Activated CD4-positive, alpha-beta memory T cell treated with anti-CD3 and anti-CD28 coated beads for 36 hours (primary cell): ENCODE results near the gene NECTIN2. TPM values are rescaled to one million over a fixed set of nuclear protein-coding genes. Genes with fewer than 3 reads are reported as not detected.
A peak's percentile ranks its signal among the peaks of the same experiment; 100 is the strongest.

Source experiments
- CTCF ChIA-PET: fragments of 350-600 bp; sonication (Branson Sonifier 250); formaldehyde crosslinking; loops from one replicate; lab custom pipeline; 2021; ENCODE audit warnings: antibody characterized with exemption, inconsistent platforms; lab: Charles Lee
- POLR2A ChIA-PET: fragments of 350-600 bp; sonication (Branson Sonifier 250); formaldehyde crosslinking; loops from one replicate; lab custom pipeline; 2021; ENCODE audit warnings: antibody characterized with exemption; lab: Charles Lee
- DNase-seq: peaks from one replicate; pipeline ENCODE4 v3.0.0-alpha.2; 2020
- H3K27ac Mint-ChIP-seq: one replicate; pipeline ENCODE4 v1.8.0; 2021; ENCODE audit warnings: mixed read lengths
- H3K27me3 Mint-ChIP-seq: one replicate; pipeline ENCODE4 v1.8.0; 2021; ENCODE audit warnings: mixed read lengths
- H3K36me3 Mint-ChIP-seq: one replicate; pipeline ENCODE4 v1.8.0; 2021; ENCODE audit warnings: mixed read lengths
- H3K4me1 Mint-ChIP-seq: one replicate; pipeline ENCODE4 v1.8.0; 2021; ENCODE audit warnings: low read depth, mixed read lengths
- H3K4me3 Mint-ChIP-seq: one replicate; pipeline ENCODE4 v1.8.0; 2021; ENCODE audit warnings: mild to moderate bottlenecking, mixed read lengths
- H3K9me3 Mint-ChIP-seq: one replicate; pipeline ENCODE4 v1.8.0; 2021; ENCODE audit warnings: mixed read lengths
- intact Hi-C: fragments of 100-400 bp; cut with micrococcal nuclease; formaldehyde crosslinking; loops from one replicate; pipeline ENCODE4 v1.15.1; 2023
- total RNA-seq, 2 experiments: library from RNA; stranded (reverse); gene quantifications; one replicate each; pipeline ENCODE4 v1.2.3, GENCODE V29; 2021

NECTIN2 gene
- total RNA-seq: 1 to 10 TPM in 1 of 2 experiments, under 1 TPM in 1; 0.71 to 1.9 TPM

DNA sequence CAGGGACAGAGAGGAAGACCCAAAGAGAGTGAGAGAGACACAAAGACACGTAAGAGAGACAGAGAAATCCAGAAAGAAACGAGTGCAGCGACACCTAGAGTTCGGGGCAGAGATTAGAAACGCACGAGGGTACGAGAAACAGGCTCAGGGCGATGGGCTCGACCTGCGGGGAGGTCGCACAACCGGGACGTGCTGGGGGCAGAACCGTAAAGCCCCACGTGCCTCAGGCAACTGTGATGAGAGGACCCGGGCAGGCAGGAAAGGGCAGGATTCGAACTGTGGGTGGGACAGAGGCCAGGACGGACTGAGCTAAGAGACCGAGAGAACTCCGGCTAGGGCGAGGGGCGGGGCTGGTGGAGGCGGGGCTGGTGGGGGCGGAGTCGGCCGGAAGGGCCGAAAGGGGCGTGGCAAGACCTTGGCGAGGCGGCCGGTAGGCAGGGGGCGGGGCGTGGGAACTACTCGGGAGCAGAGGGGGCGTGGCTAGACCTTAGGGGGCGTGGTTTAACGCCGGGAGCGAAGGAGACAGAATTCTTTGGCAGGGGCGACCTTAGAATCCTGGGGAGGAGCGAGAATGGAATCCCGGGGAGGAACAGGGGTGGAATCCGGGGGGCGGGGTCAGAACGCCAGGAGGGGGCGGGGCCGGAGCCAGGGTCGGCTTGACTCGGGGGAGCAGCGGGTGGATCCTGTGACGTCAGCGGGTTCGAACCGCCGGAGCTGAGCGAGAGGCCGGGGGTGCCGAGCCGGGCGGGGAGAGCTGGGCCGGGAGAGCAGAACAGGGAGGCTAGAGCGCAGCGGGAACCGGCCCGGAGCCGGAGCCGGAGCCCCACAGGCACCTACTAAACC lies at the start of gene NECTIN2:
Gene NECTIN2 (plus strand): TSS at position 686 of the 843 bp plus-strand sequence. CDS start 229 bp downstream, outside the sequence.
- peak within 1 kb of the TSS; percentile 24 for H3K27ac Mint-ChIP-seq
- H3K36me3 Mint-ChIP-seq: no peaks in the 10 kb centered on the region
- H3K9me3 Mint-ChIP-seq: no peaks in the 10 kb centered on the region
- H3K4me3 Mint-ChIP-seq: peak within 1 kb of the TSS; percentile 81
- intact Hi-C loops: loop anchor here (1.0 to 10.0 kb wide), 7 partner anchors 44 to 191 kb away; no protein-coding TSS in a partner anchor
- H3K27me3 Mint-ChIP-seq: peaks cover 11% of the 10 kb centered on the region
- peaks cover 26% of the 10 kb centered on the region for H3K4me1 Mint-ChIP-seq
- POLR2A ChIA-PET: no interaction called here
- CTCF ChIA-PET: interaction anchor here (0.6 to 2.2 kb wide), 12 partner anchors 14 to 157 kb away, joined by 3 to 15 read pairs (median 5); no protein-coding TSS in a partner anchor
- peak; percentile 96 for DNase-seq

DNA sequence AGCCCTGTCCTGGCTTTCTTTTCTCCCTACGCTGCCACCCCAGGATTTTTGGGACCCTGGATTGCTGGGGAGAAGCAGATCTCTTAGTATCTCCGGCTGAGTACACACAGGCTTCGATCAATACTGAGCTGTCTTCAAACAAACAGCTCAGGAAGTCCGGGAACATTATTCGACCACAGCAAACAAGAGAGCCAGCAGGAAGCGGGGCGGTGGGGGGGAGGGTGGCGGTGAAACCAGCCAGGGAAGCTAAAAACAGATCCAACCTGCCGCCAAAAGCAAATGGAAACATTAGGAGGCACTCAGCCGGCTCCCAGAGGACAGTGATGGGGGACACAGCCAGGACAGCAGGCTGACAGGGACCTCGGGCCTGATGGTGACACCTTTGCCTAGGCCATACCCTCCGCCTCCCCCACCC lies 49.4 kb upstream of the NECTIN2 start:
- DNase-seq: peak; percentile 23

DNA sequence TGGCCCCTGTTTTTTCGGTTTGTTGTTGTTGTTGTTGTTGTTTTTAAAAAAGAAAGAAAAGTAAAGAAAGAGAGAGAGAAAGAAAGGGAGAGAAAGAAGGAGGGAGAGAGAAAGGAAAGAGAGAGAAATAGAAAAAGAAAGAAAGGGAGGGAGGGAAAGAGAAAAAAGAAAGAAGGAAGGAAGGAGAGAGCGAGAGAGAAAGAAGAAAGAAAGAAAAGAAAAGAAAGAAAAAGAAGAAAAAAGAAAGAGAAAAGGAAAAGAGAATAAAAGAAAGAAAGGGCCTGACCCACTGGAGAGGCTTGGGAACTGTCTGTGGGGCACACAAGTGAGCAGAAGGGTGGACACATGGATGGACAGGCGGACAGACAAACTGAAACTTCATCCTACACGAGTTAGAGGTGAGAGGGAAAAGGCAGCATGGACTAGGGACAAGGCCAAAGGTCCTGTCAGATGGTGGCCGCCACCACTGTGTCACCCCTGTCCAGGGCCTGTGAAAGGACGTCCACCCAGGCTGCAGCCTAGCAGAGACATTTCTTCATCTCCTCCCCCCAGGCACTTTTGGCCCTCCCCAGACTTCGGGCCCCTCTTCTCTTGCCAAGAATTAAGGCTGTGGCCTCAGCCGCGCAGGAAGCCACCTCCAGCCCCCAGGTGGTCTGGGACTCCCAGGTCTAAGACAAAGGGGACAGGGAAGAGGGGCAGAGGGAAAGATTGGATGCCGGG lies 46.3 kb upstream of the NECTIN2 start:
- CTCF ChIA-PET: interaction anchor here (1.8 to 2.2 kb wide), 2 partner anchors 15 to 146 kb away, joined by 4 to 9 read pairs; no protein-coding TSS in a partner anchor
- no peak overlapping the region for H3K27ac Mint-ChIP-seq
- peaks cover 4% of the 10 kb centered on the region for H3K9me3 Mint-ChIP-seq
- H3K36me3 Mint-ChIP-seq: no peaks in the 10 kb centered on the region
- DNase-seq: no peak
- POLR2A ChIA-PET: no interaction called here
- peaks cover 14% of the 10 kb centered on the region for H3K4me1 Mint-ChIP-seq
- no peaks in the 10 kb centered on the region for H3K27me3 Mint-ChIP-seq
- no peak overlapping the region for H3K4me3 Mint-ChIP-seq
- intact Hi-C loops: loop anchor here (1.0 kb wide), 1 partner anchor 46 kb away; no protein-coding TSS in a partner anchor

More for the DNA sequence above, 49.4 kb upstream of the NECTIN2 start:
- Mint-ChIP-seq H3K27me3 (no peaks in the 10 kb centered on the region), H3K9me3 (no peaks in the 10 kb centered on the region), H3K4me1 (peaks cover 14% of the 10 kb centered on the region), H3K36me3 (no peaks in the 10 kb centered on the region), H3K27ac (no peak overlapping the region), H3K4me3 (no peak overlapping the region)
- ChIA-PET CTCF (interaction anchor here (1.4 kb wide), 1 partner anchor 13 kb away, joined by 8 read pairs; no protein-coding TSS in a partner anchor), POLR2A (no interaction called here)
- intact Hi-C loops: no loop called here

DNA sequence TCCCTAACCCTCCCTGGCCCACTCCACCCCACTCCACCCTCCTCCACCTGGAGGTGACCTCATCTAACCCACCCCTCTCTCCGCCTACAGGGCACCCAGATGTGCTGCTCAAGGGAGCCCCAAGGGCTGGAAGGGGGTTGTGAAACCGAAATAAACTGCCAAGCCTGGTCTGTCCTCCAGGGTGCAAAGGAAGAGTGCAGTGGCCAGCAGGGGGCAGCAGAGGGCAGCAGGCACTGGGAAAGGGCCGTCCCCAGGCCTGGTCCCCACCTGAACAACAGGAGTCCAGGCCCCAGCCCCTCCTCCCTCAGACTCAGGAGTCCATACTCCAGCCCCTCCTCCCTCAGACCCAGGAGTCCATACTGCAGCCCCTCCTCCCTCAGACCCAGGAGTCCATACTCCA lies 45.6 kb upstream of the NECTIN2 start:
- peak; percentile 88 for DNase-seq
- ChIA-PET CTCF (no interaction called here), POLR2A (no interaction called here)
- H3K4me1 Mint-ChIP-seq: peaks cover 14% of the 10 kb centered on the region
- H3K27me3 Mint-ChIP-seq: no peaks in the 10 kb centered on the region
- H3K36me3 Mint-ChIP-seq: no peaks in the 10 kb centered on the region
- H3K27ac Mint-ChIP-seq: no peak overlapping the region
- no peak overlapping the region for H3K4me3 Mint-ChIP-seq
- H3K9me3 Mint-ChIP-seq: peaks cover 4% of the 10 kb centered on the region
- intact Hi-C loops: loop anchor here (1.0 kb wide), 1 partner anchor 45 kb away; no protein-coding TSS in a partner anchor

DNA sequence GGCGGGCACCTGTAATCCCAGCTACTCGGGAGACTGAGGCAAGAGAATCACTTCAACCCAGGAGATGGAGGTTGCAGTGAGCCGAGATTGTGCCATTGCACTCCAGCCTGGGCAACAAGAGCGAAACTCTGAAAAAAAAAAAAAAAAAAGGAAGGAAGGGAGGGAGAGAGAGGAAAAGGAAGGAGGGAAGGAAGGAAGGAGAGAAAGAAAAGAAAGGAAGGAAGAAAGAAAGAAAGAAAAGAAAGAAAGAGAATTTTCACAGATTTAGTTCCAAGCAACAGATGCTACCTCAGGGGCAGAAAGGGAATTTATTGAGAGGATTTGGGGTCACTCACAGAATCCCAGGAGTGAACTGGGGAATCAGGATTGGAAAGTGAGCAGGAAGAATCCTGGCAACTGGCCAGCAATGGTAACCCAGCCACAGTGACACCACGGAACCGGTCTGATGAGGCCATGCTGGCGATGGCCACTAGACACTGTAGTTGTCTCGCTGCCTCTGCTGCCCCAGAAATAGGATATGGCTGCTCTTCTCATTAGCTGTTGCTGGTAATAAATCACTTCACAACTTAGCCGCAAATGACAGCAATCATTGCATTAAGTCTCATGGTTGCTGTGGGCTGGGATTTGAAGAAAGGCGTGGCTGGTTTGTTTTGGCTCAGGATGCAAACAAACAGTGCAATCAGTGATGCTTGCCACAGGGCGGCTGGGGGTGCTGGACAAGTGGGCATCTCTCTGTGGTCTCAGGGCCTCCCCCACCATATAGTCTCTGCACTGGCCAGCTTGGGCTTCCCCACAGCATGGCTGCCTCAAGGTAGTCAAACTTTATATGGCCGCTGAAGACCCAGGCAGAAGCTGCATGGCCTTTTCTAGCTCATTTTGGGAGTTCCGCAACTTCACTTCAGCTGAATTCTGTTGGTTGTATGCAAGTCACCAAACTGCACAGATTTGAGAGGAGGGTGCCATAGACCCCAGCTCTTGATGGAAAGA lies 42.4 kb upstream of the NECTIN2 start:
- no peak overlapping the region for H3K27ac Mint-ChIP-seq
- intact Hi-C loops: no loop called here
- ChIA-PET POLR2A (no interaction called here), CTCF (interaction anchor here (0.6 to 2.8 kb wide), 5 partner anchors 19 to 1082 kb away, joined by 4 to 10 read pairs (median 4); partner anchors contain the start of gene NECTIN2)
- peaks cover 6% of the 10 kb centered on the region for H3K27me3 Mint-ChIP-seq
- H3K9me3 Mint-ChIP-seq: peaks cover 4% of the 10 kb centered on the region
- no peaks in the 10 kb centered on the region for H3K4me1 Mint-ChIP-seq
- no peaks in the 10 kb centered on the region for H3K36me3 Mint-ChIP-seq
- H3K4me3 Mint-ChIP-seq: no peak overlapping the region
- no peak for DNase-seq

DNA sequence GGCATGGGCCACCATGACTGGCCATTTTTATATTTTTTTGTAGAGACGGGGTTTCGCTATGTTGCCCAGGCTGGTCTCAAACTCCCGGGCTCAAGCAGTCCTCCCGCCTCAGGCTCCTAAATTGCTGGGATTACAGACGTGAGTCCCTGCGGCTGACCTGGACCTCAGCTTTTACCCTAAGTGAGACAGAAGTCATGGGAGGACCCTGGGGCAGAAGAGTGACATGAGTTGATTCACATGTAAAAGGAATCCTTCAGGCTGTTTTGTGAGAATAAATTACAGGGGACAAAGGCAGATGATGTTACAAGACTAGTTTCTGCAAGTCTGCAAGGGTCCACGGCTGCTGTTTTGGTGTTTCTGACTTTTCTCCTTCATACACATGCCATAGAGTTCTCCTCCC lies 39.8 kb upstream of the NECTIN2 start:
- Mint-ChIP-seq H3K27ac (no peak overlapping the region), H3K4me1 (peaks cover 3% of the 10 kb centered on the region), H3K4me3 (no peak overlapping the region), H3K36me3 (no peaks in the 10 kb centered on the region), H3K9me3 (peaks cover 4% of the 10 kb centered on the region), H3K27me3 (peaks cover 15% of the 10 kb centered on the region)
- intact Hi-C loops: no loop called here
- POLR2A ChIA-PET: no interaction called here
- CTCF ChIA-PET: interaction anchor here (1.0 to 2.8 kb wide), 3 partner anchors 22 to 82 kb away, joined by 4 to 10 read pairs (median 8); no protein-coding TSS in a partner anchor
- DNase-seq: no peak

DNA sequence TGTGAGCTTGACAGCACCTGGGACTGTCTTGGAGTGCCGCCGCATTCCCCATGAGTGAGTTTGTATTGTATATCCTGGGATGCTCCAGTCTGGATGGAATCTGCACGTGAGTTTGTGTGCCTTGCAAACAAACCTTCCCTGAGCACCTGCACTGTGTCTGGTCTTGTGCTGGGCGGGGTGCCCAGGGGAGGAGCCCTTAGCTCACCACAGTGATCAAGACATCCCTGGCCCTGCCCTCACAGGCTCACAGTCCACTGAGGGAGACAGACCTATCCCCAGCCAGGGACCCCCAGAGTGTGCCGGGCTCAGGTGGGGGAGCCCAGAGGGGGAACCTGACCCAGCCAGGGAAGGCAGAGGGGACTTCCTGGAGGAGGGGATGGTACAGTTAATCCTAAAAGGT lies 38.9 kb upstream of the NECTIN2 start:
- no peak for DNase-seq
- ChIA-PET CTCF (interaction anchor here (1.2 to 1.5 kb wide), 4 partner anchors 23 to 83 kb away, joined by 3 to 8 read pairs (median 4); no protein-coding TSS in a partner anchor), POLR2A (no interaction called here)
- no peak overlapping the region for H3K4me3 Mint-ChIP-seq
- H3K9me3 Mint-ChIP-seq: peaks cover 4% of the 10 kb centered on the region
- H3K27ac Mint-ChIP-seq: no peak overlapping the region
- no peaks in the 10 kb centered on the region for H3K36me3 Mint-ChIP-seq
- peaks cover 17% of the 10 kb centered on the region for H3K27me3 Mint-ChIP-seq
- peaks cover 3% of the 10 kb centered on the region for H3K4me1 Mint-ChIP-seq
- intact Hi-C loops: no loop called here

DNA sequence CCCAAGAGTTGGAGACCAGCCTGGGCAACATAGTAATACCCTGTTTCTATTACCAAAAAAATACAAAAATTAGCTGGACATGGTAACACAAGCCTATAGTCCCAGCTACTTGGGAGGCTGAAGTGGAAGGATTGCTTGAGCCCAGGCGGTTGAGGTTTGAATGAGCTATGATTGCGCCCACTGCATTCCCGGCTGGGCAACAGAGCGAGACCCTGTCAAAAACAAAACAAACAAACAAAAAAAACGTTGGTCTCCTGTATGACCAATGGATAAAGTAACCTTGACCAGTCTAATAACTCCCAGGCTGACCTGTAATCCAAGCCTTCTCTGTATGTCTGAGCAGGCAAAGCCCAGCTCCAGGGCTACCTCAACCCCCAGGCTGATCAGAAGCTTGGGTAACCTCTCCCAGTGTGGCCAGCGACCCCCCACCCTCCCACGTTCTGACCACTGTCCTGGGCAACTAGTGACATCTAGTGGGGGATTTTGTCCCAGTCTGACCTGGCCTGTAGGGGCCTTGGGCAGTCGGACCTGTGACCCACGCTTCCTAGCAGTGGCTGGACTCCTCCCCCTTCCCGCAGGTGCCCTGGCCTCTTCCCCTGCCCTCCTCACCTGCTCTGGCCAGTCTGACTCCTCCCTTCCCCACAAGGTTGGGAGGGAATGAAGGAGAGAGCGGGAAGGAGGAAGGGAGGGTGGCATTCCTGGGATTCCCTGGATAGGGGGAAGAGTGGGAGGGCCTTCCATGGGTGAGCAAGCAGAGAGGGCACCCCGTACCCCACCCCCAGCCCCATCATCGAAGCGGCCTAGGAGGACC lies 38.2 kb upstream of the NECTIN2 start:
- no peak overlapping the region for H3K4me3 Mint-ChIP-seq
- H3K27me3 Mint-ChIP-seq: peaks cover 17% of the 10 kb centered on the region
- no peak overlapping the region for H3K27ac Mint-ChIP-seq
- no peak for DNase-seq
- intact Hi-C loops: no loop called here
- POLR2A ChIA-PET: no interaction called here
- H3K9me3 Mint-ChIP-seq: peaks cover 4% of the 10 kb centered on the region
- no peaks in the 10 kb centered on the region for H3K36me3 Mint-ChIP-seq
- CTCF ChIA-PET: interaction anchor here (1.2 to 1.5 kb wide), 5 partner anchors 24 to 84 kb away, joined by 3 to 8 read pairs (median 4); no protein-coding TSS in a partner anchor
- peaks cover 3% of the 10 kb centered on the region for H3K4me1 Mint-ChIP-seq

DNA sequence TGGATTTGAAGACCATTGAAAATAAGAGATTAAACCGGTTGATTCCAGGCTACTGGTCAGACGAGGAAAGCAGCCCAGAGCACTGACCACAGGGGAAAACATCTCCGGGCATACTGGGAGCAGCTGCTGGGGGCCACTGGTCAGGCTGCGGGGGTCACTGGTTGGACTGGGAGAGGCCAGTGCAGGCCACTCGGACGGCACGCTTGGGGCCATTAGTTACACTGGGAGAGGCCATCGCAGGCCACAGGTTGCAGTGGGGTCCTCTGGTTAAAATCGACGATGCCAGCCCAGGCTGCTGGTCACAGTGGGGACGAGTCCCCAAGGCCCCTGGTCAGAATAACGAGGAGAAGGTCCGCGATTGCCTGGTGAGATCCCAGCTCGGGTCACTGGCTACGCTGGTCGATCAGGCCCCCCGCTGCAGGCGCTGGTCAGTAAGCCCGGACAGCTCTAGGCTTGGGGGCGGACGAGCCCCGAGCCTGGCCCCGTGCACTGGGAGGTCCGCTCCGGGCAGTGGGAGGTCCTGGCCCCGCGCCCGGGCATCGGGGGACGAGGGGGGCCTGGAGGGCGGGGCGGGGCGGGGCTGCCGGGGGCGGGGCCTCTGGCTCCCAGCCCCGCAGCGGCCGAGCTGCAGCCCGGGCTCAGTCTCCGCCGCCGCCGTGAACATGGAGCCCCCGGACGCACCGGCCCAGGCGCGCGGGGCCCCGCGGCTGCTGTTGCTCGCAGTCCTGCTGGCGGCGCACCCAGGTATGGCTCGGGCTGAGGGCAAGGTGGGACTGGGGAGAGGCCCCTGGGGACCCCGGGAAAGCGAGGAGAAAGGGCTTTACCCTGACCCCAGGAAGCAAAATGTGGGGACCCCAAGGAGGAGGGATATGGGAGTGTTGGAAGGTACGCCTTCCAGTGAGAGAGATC lies 37.4 kb upstream of the NECTIN2 start, which contains the start of gene BCAM:
Gene BCAM (plus strand): TSS at position 641 of the 909 bp plus-strand sequence. CDS start 22 bp downstream, at position 663.
- intact Hi-C loops: no loop called here
- DNase-seq: no peak
- peaks cover 4% of the 10 kb centered on the region for H3K9me3 Mint-ChIP-seq
- ChIA-PET POLR2A (no interaction called here), CTCF (interaction anchor here (1.0 to 1.5 kb wide), 4 partner anchors 24 to 85 kb away, joined by 3 to 4 read pairs (median 3); no protein-coding TSS in a partner anchor)
- no peak within 1 kb of the TSS for H3K27ac Mint-ChIP-seq
- H3K27me3 Mint-ChIP-seq: peaks cover 17% of the 10 kb centered on the region
- H3K4me1 Mint-ChIP-seq: peaks cover 3% of the 10 kb centered on the region
- H3K4me3 Mint-ChIP-seq: no peak within 1 kb of the TSS
- no peaks in the 10 kb centered on the region for H3K36me3 Mint-ChIP-seq
